HG03108 (cell line): ENCODE data around the gene APOBEC3G.
"Not testable (repeated sequence)": the region's sequence is repeated elsewhere in the genome, so short reads cannot be mapped to it uniquely, and the experiment has no call there.

Experiments
- ATAC-seq: cut with Tn5 transposase; IDR thresholded peaks from one replicate; pipeline ENCODE4 v1.9.1; 2021; ENCODE audit warnings: moderate library complexity; ENCODE audit not compliant: unreplicated experiment

Gene APOBEC3G

DNA sequence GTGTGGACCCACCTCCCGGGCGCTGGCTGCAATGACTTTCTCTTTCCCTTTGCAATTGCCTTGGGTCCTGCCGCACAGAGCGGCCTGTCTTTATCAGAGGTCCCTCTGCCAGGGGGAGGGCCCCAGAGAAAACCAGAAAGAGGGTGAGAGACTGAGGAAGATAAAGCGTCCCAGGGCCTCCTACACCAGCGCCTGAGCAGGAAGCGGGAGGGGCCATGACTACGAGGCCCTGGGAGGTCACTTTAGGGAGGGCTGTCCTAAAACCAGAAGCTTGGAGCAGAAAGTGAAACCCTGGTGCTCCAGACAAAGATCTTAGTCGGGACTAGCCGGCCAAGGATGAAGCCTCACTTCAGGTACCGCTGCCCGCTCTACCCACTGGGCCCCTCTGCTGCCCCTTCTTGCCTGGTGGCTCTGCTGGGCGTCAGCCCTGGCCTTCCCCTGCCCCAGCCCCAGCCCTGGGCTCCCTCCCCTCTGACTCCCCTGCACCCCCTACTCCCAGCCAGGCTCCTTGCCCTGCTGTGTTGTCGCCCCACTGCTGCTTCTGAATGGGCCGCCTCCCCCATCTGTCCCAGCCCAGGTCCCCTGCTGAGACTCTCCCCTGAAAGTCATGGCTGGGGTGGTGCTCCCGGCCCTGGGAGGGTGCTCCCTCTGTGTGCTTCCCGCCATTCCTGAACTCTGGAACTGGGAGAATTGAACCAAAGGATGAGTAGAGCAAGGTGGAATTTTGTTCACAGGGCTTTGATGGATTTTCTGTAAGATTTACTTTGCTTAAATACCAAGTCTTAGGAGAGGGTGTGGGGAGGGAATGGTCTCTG is at the start of gene APOBEC3G:
Gene APOBEC3G (plus strand): TSS at position 250 of the 815 bp plus-strand sequence. CDS start 87 bp downstream, at position 337.
- ATAC-seq, result peak; percentile 66

DNA sequence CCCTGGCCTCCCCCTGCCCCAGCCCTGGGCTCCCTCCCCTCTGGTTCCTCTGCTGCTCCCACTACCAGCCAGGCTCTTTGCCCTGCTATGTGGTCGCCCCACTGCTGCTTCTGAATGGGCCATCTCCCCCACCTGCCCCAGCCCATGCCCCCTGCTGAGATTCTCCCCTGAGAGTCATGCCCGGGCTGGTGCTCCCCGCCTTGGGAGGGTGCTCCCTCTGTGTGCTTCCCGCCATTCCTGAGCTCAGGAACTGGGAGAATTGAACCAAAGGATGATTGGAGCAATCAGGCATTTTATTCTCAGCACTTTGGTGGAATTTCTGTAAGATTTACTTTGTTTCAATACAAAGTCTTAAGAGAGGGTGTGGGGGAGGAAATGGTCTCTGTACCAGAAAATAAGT is 49.4 kb upstream of the APOBEC3G start:
- no peak for ATAC-seq

DNA sequence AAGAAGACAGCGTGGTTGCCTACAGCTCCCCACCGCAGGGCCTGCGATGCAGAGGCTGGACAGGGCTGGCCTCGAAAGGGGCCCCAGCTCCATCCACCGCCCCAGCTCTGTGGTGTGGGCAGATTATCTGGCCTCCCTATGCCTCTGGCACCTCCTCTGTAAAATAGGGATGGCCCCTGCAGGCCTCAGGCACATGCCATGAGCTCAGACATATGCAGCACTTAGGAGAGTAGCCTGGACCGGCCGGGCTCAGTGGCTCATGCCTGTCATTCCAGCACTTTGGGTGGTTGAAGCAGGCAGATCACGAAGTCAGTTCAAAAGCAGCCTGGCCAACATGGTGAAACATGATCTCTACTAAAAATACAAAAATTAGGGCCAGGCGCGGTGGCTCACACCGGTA is 48.8 kb upstream of the APOBEC3G start:
- no peak for ATAC-seq

DNA sequence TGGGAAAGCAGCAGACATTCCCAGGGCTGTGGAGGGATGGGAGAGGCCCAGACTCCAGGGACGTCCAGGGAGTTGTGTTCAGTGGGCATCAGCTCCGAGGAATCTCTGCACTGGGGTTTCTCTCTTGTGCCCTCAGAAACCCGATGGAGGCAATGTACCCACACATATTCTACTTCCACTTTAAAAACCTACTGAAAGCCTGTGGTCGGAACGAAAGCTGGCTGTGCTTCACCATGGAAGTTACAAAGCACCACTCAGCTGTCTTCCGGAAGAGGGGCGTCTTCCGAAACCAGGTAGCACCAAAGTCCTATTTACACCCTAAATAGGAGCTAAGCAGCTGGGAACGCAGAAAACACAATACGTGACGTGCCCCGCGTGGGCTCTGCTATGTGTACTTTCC is 47.8 kb upstream of the APOBEC3G start:
- no peak for ATAC-seq

DNA sequence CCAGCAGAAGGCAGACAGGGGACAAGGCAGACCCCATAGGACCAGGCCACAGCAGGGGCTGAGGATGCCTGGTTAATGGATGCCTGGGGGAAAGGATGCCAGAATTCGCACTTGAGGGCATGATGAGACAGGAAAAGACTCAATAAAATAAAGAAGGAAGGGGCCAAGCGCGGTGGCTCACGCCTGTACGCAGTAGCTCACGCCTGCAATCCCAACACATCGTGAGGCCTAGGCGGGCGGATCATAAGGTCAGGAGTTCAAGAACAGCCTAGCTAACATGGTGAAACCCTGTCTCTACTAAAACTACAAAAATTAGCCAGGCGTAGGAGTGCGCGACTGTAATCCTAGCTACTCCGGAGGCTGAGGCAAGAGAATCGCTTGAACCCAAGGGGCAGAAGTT is 46.4 kb upstream of the APOBEC3G start:
- ATAC-seq, result no peak

DNA sequence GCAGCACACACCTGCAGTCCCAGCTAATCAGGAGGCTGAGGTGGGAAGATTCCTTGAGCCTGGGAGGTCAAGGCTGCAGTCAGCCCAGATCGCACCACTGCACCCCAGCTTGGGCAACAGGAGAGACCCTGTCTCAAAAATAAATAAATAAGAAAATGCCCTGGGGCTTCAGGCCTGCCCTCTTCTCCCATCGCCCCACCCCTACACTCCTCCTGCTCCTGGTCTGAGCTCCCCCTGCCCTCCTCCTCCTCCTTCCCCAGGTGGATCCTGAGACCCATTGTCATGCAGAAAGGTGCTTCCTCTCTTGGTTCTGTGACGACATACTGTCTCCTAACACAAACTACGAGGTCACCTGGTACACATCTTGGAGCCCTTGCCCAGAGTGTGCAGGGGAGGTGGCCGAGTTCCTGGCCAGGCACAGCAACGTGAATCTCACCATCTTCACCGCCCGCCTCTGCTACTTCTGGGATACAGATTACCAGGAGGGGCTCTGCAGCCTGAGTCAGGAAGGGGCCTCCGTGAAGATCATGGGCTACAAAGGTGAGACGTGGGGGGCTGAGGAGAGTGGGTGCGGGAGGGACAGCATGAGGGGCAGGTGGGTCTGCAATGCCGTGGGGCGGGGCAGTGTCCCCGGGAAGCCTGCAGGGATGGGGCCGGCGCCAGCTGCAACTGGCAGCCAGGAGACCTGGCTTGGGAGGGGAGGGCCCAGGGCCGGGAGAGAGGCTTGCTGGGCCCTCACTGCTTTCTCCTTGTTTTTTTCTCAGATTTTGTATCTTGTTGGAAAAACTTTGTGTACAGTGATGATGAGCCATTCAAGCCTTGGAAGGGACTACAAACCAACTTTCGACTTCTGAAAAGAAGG is 45.4 kb upstream of the APOBEC3G start:
- ATAC-seq, result not testable (repeated sequence)

DNA sequence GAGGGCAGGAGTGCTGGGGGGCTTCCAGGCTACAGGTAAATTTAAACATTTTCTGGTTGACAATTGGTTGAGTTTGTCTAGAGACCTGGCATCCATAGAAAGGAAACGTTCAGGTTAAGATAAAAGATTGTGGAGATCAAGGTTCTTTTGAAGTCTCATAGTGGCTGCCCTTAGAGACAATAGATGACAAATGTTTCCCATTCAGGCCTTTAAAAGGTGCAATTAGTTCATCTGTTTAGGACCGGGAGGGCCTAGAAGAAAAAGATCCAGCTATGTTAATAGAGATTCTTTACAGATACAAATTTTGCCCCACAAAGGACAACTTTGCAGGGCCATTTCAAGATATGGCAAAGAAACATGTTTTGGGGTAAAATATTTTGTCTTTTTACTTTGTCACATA is 40.0 kb upstream of the APOBEC3G start:
- not testable (repeated sequence) for ATAC-seq

DNA sequence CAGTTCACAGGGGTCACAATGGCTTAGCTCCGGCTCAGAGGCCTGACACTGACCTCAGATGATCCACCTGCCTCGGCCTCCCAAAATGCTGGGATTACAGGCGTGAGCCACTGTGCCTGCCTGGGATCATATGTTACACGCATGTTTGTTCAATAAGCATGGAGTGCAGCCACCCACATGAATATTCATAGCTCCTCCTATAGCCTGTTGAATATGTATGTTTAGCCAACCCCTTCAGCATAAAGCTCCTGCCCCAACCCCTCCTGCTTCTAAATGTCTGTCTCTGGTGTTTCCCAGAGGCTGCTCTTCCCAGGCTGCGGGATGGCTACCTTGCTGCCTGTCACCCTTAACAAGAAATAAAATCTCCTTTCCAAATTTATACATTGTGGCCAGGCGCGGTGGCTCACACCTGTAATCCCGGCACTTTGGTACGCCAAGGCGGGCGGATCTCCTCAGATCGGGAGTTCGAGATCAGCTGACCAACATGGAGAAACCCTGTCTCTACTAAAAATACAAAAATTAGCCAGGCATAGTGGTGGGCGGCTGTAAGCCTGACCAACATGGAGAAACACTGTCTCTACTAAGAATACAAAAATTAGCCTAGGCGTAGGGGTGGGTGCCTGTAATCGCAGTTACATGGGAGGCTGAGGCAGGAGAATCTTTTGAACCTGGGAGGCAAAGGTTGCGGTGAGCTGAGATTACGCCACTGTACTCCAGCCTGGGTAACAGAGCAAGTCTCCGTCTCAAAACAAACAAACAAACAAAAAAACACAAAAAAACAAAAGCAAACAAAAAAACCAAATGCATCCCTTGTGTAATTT is 37.6 kb upstream of the APOBEC3G start:
- ATAC-seq, result no peak

DNA sequence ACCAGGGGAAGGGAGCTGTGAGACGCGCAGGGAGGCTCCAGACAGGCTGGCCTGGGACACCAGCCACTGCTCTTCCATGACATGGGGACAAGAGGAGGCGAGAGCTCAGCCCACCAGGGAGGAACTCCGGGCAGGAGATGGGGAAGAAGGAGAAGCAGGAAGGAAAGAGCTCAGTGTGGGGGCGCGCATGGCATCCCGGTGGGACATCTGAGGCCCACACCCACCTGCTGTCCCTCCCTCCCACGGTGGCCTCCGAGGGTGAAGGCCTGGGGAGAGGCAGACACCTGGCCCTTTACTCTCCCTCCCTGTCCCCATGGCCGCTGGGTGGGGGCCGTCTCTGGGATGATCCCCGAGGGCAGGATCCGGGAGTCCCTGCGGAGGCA is 36.9 kb upstream of the APOBEC3G start:
- ATAC-seq, result not testable (repeated sequence)

DNA sequence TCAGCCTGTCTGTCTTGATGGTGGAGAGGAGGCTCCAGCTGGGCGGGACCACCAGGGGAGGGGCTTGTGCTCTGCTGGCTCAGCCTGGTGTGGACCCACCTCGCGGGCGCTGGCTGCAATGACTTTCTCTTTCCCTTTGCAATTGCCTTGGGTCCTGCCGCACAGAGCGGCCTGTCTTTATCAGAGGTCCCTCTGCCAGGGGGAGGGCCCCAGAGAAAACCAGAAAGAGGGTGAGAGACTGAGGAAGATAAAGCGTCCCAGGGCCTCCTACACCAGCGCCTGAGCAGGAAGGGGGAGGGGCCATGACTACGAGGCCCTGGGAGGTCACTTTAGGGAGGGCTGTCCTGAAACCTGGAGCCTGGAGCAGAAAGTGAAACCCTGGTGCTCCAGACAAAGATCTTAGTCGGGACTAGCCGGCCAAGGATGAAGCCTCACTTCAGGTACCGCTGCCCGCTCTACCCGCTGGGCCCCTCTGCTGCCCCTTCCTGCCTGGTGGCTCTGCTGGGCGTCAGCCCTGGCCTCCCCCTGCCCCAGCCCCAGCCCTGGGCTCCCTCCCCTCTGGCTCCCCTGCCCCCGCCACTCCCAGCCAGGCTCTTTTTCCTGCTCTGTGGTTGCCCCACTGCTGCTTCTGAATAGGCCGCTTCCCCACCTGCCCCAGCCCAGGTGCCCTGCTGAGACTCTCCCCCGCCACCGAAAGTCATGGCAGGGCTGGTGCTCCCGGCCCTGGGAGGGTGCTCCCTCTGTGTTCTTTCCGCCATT is 36.4 kb upstream of the APOBEC3G start, which contains the start of gene APOBEC3F:
Gene APOBEC3F (plus strand): TSS at position 327 of the 759 bp plus-strand sequence. CDS start 97 bp downstream, at position 424.
- ATAC-seq, result peak; percentile 92

DNA sequence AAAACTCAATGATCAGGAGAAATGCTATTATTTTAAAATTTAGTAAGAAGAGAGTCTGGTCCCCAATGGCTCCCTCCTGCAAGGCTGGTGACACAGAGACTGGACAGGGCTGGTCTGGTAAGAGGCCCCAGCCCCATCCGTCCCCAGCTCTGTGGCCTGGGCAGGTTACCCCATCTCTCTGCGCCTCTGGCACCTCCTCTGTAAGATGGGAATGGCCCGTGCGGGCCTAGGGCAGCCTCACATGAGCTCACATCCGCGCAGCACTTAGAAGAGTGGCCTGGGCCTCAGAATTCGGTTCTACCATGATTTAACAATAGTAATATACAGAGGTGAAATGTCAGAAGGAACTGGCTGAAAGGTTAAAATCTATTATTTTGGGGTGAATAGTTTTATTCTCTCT is 35.2 kb upstream of the APOBEC3G start:
- no peak for ATAC-seq

DNA sequence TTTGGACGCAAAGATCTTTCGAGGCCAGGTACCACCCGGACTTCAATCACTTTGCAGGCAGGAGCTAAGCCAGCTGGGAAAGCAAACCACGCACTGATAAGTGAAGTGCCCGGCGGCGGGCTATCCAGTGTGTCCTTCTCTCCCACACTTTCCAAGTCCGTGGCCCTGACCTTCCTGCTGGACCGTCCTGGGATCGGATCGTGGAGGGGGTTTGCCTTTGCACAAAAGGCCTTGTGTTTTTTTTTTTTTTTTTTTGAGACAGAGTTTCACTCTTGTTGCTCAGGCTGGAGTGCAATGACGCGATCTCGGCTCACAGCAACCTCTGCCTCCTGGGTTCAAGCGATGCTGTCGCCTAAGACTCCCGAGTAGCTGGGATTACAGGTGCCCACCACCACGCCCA is 34.0 kb upstream of the APOBEC3G start:
- not testable (repeated sequence) for ATAC-seq

DNA sequence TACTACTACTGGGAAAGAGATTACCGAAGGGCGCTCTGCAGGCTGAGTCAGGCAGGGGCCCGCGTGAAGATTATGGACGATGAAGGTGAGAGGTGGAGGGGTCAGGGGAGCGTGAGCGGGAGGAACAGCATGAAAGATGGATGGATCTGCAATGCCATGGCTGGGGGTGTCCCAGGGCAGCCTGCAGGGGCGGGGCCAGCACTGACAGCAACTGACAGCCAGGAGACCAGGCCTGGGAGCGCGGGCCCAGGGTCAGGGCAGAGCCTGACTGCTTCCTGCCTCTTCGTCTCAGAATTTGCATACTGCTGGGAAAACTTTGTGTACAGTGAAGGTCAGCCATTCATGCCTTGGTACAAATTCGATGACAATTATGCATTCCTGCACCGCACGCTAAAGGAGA is 31.9 kb upstream of the APOBEC3G start:
- not testable (repeated sequence) for ATAC-seq

DNA sequence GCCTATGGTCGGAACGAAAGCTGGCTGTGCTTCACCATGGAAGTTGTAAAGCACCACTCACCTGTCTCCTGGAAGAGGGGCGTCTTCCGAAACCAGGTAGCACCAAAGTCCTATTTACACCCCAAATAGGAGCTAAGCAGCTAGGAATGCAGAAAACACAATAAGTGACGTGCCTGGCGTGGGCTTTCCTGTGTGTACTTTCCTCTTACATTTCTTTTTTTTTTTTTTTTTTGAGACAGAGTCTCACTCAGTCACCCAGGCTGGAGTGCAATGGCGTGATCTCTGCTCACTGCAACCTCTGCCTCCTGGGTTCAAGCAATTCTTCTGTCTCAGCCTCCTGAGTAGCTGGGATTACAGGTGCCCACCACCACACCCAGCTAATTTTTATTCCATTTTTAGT is 27.6 kb upstream of the APOBEC3G start:
- not testable (repeated sequence) for ATAC-seq

DNA sequence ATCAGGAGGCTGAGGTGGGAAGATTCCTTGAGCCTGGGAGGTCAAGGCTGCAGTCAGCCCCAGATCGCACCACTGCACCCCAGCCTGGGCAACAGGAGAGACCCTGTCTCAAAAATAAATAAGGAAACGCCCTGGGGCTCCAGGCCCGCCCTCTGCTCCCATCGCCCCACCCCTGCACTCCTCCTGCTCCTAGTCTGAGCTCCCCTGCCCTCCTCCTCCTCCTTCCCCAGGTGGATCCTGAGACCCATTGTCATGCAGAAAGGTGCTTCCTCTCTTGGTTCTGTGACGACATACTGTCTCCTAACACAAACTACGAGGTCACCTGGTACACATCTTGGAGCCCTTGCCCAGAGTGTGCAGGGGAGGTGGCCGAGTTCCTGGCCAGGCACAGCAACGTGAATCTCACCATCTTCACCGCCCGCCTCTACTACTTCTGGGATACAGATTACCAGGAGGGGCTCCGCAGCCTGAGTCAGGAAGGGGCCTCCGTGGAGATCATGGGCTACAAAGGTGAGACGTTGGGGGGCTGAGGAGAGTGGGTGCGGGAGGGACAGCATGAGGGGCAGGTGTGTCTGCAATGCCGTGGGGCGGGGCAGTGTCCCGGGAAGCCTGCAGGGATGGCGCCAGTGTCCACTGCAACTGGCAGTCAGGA is 25.1 kb upstream of the APOBEC3G start:
- not testable (repeated sequence) for ATAC-seq

DNA sequence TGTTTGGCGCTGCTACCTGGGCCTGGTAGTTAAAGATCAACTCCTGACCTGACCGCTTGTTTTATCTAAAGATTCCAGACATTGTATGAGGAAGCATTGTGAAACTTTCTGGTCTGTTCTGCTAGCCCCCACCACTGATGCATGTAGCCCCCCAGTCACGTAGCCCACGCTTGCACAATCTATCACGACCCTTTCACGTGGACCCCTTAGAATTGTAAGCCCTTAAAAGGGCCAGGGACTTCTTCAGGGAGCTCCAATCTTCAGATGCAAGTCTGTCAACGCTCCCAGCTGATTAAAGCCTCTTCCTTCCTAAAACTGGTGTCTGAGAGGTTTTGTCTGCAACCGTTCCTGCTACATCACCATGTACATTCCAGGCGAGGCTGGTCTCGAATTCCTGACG is 21.4 kb upstream of the APOBEC3G start:
- no peak for ATAC-seq

DNA sequence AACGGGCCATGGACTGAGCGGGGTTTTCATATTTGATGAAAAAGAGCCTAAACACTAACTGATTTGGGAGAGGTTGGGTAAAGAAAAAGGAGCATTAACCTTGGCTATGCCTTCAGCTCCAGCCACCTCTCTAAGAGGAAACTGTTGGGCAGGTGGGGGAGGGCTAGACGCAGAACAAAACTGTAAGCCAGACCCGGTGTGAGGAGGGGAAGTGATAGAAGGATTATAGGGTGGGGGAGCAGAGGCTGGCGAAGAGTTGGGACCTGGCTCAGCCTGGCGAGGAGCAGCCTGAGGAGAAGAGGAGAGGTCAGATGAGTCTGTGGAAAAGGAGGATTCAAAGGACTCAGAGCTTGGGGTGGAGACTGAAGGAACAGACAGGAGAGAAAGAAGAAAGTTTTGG is 15.8 kb upstream of the APOBEC3G start:
- not testable (repeated sequence) for ATAC-seq

DNA sequence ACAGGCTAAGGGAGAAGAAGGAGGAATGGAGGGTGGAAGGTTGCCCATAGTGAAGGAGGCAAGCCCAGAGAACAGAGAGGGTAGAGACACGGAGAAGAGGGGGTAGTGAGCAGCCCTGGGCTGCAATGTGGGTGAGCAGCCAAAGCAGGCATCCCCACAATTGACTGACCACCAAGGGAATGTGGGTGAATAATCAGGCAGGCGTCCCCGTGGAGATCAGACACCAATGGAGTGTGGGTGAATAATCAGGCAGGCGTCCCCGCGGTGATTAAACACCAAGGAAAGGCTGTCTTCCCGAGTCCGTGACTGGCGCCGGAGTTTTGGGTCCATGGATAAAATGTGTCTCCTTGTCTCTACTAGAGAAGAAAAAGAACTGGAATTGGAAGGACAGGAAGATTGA is 15.1 kb upstream of the APOBEC3G start:
- not testable (repeated sequence) for ATAC-seq

DNA sequence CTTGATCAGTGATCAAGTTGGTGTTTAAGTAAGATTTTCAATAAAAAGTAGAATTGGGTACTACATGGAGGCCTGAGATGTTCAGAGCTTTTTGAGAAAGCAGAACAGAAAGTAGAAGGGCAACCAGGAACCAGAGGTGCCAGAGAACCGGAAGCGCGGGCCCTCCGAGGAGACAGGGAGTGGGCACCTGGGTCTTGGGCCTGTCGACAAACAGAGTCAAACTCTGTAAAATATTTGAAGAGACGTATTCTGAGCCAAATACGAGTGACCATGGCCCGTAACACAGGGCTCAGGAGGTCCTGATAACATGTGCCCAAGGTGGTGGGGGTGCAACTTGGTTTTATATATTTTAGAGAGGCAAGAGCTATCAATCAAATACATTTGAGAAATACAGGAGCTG is 13.2 kb upstream of the APOBEC3G start:
- not testable (repeated sequence) for ATAC-seq
